ENCODE data around the gene SH3RF3. TPM values are rescaled to one million over a fixed set of nuclear protein-coding genes. Genes with fewer than 3 reads are reported as not detected.

Gene SH3RF3
- total RNA-seq, 1 experiment from 2014 or later = not detected

DNA sequence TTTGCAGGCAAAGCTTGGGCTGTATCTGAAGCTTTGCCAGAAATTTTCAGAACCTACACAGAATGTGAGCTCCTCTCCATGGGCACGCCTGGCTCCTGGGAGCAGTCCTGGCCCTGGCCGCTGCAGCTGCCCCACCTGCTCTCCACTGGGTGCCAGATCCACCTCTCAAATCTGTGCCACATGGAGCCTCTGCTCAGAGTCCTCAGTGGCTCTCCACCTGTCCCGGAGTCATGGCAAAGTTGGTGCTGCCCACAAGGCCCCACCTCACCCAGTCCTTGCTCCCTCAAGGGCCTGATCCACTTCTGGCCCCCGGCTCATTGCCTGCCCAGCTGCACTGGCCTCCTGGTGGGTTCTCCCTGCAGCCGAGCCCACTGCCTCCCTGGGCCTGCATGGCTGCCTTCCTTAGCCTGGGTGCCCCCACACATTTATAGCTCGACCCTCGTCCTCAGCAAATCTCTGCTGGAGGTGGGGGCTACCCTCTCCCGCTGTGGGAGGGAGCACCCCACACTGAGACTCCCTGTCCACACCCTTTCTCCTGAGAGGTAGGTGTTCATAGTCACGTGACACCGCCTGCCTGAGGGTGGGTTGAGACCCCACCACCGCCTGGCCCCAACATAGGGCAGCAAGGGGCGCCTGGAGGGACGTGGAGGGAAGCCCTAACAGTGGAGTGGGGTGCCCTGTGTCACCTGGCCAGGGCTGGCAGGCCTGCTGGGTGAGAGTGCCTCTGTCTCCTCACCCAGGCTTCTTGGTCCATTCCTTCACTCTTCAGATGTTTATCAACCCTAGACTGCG, 224.1 kb downstream of the SH3RF3 start:
- Histone ChIP-seq H3K4me2 (ENCODE audit: low read length) (no peak overlapping the region), H3K27me3 (ENCODE audit: insufficient read depth, low read length) (no peaks in the 10 kb centered on the region), H3K27ac (ENCODE audit: low read depth, low read length) (no peak overlapping the region), H3K4me3 (replicated peaks in 1 of 2; ENCODE audit: low read depth in 1 of 2, low read length in 2 of 2) (no peak overlapping the region), H3K9me2 (ENCODE audit: insufficient read depth) (no peaks in the 10 kb centered on the region), H3K36me3 (ENCODE audit: control insufficient read depth in 1 of 2, insufficient read depth in 2 of 2, low read length in 2 of 2) (no peaks in the 10 kb centered on the region), H3K79me2 (ENCODE audit: insufficient read depth, low read length) (no peaks in the 10 kb centered on the region), H4K20me1 (ENCODE audit: insufficient read depth) (no peaks in the 10 kb centered on the region), H2AFZ (ENCODE audit: low read depth, low read length, poor library complexity, severe bottlenecking) (no peak overlapping the region), H3K9me3 (ENCODE audit: control insufficient read depth in 1 of 2, insufficient read depth in 1 of 2, low read depth in 1 of 2, low read length in 2 of 2) (no peaks in the 10 kb centered on the region), H3K4me1 (ENCODE audit: control insufficient read depth in 1 of 2, insufficient read depth in 2 of 2, low read length in 2 of 2) (no peaks in the 10 kb centered on the region), H3K9ac (ENCODE audit: low read length) (no peak overlapping the region)
- CTCF ChIA-PET = no interaction called here
- POLR2A ChIA-PET = no interaction called here
- TF ChIP-seq, protein P1, sequence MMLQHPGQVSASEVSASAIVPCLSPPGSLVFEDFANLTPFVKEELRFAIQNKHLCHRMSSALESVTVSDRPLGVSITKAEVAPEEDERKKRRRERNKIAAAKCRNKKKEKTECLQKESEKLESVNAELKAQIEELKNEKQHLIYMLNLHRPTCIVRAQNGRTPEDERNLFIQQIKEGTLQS (IDR thresholded peaks at IDR 0.05) = no peak
- TF ChIP-seq SP1 (IDR thresholded peaks at IDR 0.05; ENCODE audit: low read depth) = no peak
- DNase-seq (ENCODE audit: low read depth, low spot score) (no peak), ATAC-seq (no peak)
- intact Hi-C loops (cut with micrococcal nuclease) = no loop called here
- RAD21 ChIA-PET (ENCODE audit: low non-redundant PET in 1 of 2, low total read pairs in 2 of 2, uncharacterized antibody in 2 of 2, unreplicated experiment in 2 of 2) = no interaction called here
- no TSS peak for BruUV-seq (replicated peaks)

DNA sequence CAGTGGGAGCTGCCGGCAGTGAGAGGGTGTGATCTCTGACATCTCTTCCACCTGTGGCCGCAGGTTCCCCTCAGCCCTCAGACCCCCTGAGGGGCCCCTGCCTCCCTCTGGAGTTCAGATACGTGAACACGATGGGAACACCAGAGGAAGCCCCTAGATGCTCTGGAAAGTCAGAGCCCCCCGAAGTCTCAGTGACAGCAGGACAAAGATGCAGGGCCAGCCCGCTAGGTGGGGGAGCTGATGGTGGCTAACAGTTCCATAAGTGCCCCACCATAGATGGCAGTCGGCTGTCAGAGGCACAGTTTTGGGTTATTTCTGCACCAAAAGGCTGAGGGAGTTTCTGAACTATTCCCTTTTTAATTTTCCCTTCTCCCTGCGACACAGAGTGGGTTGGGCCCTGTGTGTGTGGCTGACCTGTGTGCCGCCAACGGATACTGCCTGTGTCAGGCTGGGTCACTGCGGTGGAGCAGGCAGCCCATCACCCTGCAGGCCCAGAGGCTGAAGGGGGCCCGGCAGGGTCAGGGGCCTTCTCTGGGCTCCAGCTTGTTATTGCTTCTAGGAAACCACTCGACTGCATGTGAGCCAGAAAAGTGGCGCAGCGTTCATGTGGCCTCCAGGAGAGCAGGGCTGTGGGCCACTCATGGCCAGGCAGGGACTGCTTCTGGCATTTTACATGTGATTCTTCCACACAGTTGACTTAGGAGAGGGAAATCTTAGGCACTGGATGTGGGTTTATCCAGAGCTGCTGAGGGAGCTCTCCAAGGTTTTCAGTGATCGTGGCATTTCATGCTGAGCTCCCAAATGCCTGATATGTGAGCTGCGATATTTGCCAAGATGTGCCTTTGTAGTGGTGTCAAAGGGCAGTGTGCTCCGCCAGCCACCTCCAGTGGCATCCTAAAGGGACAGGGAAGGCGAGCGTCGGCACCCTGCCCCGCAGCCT, 225.1 kb downstream of the SH3RF3 start:
- H2AFZ ChIP-seq (ENCODE audit: low read depth, low read length, poor library complexity, severe bottlenecking) = no peak overlapping the region
- intact Hi-C loops (cut with micrococcal nuclease) = no loop called here
- no peaks in the 10 kb centered on the region for H3K36me3 ChIP-seq (ENCODE audit: control insufficient read depth in 1 of 2, insufficient read depth in 2 of 2, low read length in 2 of 2)
- no peak overlapping the region for H3K9ac ChIP-seq (ENCODE audit: low read length)
- H3K9me3 ChIP-seq (ENCODE audit: control insufficient read depth in 1 of 2, insufficient read depth in 1 of 2, low read depth in 1 of 2, low read length in 2 of 2) = no peaks in the 10 kb centered on the region
- no peaks in the 10 kb centered on the region for H3K9me2 ChIP-seq (ENCODE audit: insufficient read depth)
- no peak overlapping the region for H3K4me3 ChIP-seq (replicated peaks in 1 of 2; ENCODE audit: low read depth in 1 of 2, low read length in 2 of 2)
- no peak overlapping the region for H3K27ac ChIP-seq (ENCODE audit: low read depth, low read length)
- BruUV-seq (replicated peaks) = no TSS peak
- ATAC-seq (no peak), DNase-seq (ENCODE audit: low read depth, low spot score) (no peak)
- POLR2A ChIA-PET = no interaction called here
- TF ChIP-seq, protein P2, sequence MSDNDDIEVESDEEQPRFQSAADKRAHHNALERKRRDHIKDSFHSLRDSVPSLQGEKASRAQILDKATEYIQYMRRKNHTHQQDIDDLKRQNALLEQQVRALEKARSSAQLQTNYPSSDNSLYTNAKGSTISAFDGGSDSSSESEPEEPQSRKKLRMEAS (IDR thresholded peaks at IDR 0.05) = no peak
- no peak for TF ChIP-seq POLR2AphosphoS5 (IDR thresholded peaks at IDR 0.05; ENCODE audit: low read depth, low read length)
- no peak for TF ChIP-seq EZH2phosphoT487 (IDR thresholded peaks at IDR 0.05; ENCODE audit: borderline replicate concordance)
- no peak for TF ChIP-seq CEBPB (IDR thresholded peaks at IDR 0.05; ENCODE audit: low read depth)
- no peak for TF ChIP-seq RAD21 (IDR thresholded peaks at IDR 0.05; ENCODE audit: low read depth)
- no peak for TF ChIP-seq JUND (IDR thresholded peaks at IDR 0.05)
- no peak for TF ChIP-seq FOSL1 (IDR thresholded peaks at IDR 0.05; ENCODE audit: low read depth)
- TF ChIP-seq SP1 (IDR thresholded peaks at IDR 0.05; ENCODE audit: low read depth) = no peak
- TF ChIP-seq, protein P3, sequence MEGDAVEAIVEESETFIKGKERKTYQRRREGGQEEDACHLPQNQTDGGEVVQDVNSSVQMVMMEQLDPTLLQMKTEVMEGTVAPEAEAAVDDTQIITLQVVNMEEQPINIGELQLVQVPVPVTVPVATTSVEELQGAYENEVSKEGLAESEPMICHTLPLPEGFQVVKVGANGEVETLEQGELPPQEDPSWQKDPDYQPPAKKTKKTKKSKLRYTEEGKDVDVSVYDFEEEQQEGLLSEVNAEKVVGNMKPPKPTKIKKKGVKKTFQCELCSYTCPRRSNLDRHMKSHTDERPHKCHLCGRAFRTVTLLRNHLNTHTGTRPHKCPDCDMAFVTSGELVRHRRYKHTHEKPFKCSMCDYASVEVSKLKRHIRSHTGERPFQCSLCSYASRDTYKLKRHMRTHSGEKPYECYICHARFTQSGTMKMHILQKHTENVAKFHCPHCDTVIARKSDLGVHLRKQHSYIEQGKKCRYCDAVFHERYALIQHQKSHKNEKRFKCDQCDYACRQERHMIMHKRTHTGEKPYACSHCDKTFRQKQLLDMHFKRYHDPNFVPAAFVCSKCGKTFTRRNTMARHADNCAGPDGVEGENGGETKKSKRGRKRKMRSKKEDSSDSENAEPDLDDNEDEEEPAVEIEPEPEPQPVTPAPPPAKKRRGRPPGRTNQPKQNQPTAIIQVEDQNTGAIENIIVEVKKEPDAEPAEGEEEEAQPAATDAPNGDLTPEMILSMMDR (IDR thresholded peaks at IDR 0.05 in 2 of 3, conservative IDR thresholded peaks at IDR 0.05 in 1 of 3; ENCODE audit: borderline replicate concordance in 1 of 3, insufficient read depth in 1 of 3, low read depth in 2 of 3, low read length in 2 of 3) = no peak
- TF ChIP-seq SRF (IDR thresholded peaks at IDR 0.05; ENCODE audit: low read depth) = no peak
- TF ChIP-seq POLR2A (IDR thresholded peaks at IDR 0.05; ENCODE audit: borderline replicate concordance, extremely low read depth, insufficient read depth, insufficient read length) = no peak
- TF ChIP-seq ZFX (IDR thresholded peaks at IDR 0.05) = no peak
- H3K27me3 ChIP-seq (ENCODE audit: insufficient read depth, low read length) = no peaks in the 10 kb centered on the region
- H3K79me2 ChIP-seq (ENCODE audit: insufficient read depth, low read length) = no peaks in the 10 kb centered on the region
- no peaks in the 10 kb centered on the region for H4K20me1 ChIP-seq (ENCODE audit: insufficient read depth)
- CTCF ChIA-PET = no interaction called here
- RAD21 ChIA-PET (ENCODE audit: low non-redundant PET in 1 of 2, low total read pairs in 2 of 2, uncharacterized antibody in 2 of 2, unreplicated experiment in 2 of 2) = no interaction called here
- H3K4me1 ChIP-seq (ENCODE audit: control insufficient read depth in 1 of 2, insufficient read depth in 2 of 2, low read length in 2 of 2) = no peaks in the 10 kb centered on the region
- H3K4me2 ChIP-seq (ENCODE audit: low read length) = no peak overlapping the region

Measured in HCT116 (cell line).